SU-DHL-6 (cell line): Measurements from ENCODE around the gene CLDN16.

ENCODE experiments used
- H2AFZ ChIP-seq: fragments of 200-600 bp; sonication (generic); 2 replicates; pipeline ENCODE4 v1.6.1; 2014; ENCODE audit warnings: low read depth, mild to moderate bottlenecking, moderate library complexity, mixed read lengths, antibody characterized with exemption, low read length; ENCODE audit not compliant: severe bottlenecking
- H3F3A ChIP-seq: fragments of 200-600 bp; shearing (Covaris generic); 2 replicates; pipeline ENCODE4 v1.6.0; 2016; ENCODE audit warnings: antibody characterized with exemption, mild to moderate bottlenecking; ENCODE audit not compliant: insufficient read depth
- H3K27ac ChIP-seq: fragments of 200-600 bp; sonication (generic); 2 replicates; pipeline ENCODE4 v1.5.1; 2016; ENCODE audit warnings: low read depth, mild to moderate bottlenecking, low read length, moderate library complexity, mixed read lengths
- H3K27me3 ChIP-seq: fragments of 200-600 bp; sonication (generic), shearing (Covaris generic); 2 replicates; pipeline ENCODE4 v1.6.0; 2014; ENCODE audit warnings: mild to moderate bottlenecking, low read length
- H3K36me3 ChIP-seq: fragments of 200-600 bp; sonication (generic); 2 replicates; pipeline ENCODE4 v1.6.1; 2014; ENCODE audit warnings: mild to moderate bottlenecking, low read length, mixed read lengths
- H3K4me2 ChIP-seq: fragments of 300-600, 200-600 bp; shearing (Covaris generic), sonication (generic); 2 replicates; pipeline ENCODE4 v1.6.0; 2014; ENCODE audit warnings: low read length, low read depth, mild to moderate bottlenecking; ENCODE audit not compliant: poor library complexity, severe bottlenecking
- H3K4me3 ChIP-seq: fragments of 200-600 bp; sonication (generic); 2 replicates; pipeline ENCODE4 v1.5.1; 2014; ENCODE audit warnings: antibody characterized with exemption, low read length, mild to moderate bottlenecking, mixed read lengths; ENCODE audit not compliant: insufficient read depth, poor library complexity, severe bottlenecking
- H3K79me2 ChIP-seq: fragments of 200-600 bp; sonication (generic); 2 replicates; pipeline ENCODE4 v1.6.1; 2014; ENCODE audit warnings: mild to moderate bottlenecking, low read length, moderate library complexity; ENCODE audit not compliant: insufficient read depth
- H3K9ac ChIP-seq: fragments of 200-600 bp; sonication (generic); 2 replicates; pipeline ENCODE4 v1.7.0; 2014; ENCODE audit warnings: mild to moderate bottlenecking, low read length
- H3K9me2 ChIP-seq: fragments of 200-600 bp; sonication (generic); replicated peaks from 2 replicates; pipeline ENCODE4 v1.6.1; 2014; ENCODE audit warnings: low read length; ENCODE audit not compliant: insufficient read depth
- H3K9me3 ChIP-seq: fragments of 200-600 bp; sonication (generic); 2 replicates; pipeline ENCODE4 v1.6.1; 2014; ENCODE audit warnings: low read length, mixed read lengths; ENCODE audit not compliant: insufficient read depth
- H4K20me1 ChIP-seq: fragments of 200-600 bp; sonication (generic); 2 replicates; pipeline ENCODE4 v1.6.1; 2014; ENCODE audit warnings: low read depth, mild to moderate bottlenecking, antibody characterized with exemption, low read length, moderate library complexity, mixed read lengths
- EZH2phosphoT487 ChIP-seq: fragments of 200-600 bp; sonication (generic), shearing (Covaris generic); conservative IDR thresholded peaks from 2 replicates; pipeline ENCODE4 v1.6.1; 2018; ENCODE audit warnings: mild to moderate bottlenecking, antibody characterized with exemption, low read length, moderate library complexity, mixed read lengths
- TF ChIP-seq, protein P1 (sequence below): fragments of 200-600 bp; sonication (generic); IDR thresholded peaks from one replicate; pipeline ENCODE4 v1.5.1; 2017; ENCODE audit warnings: antibody characterized with exemption, mild to moderate bottlenecking, low read length, moderate library complexity; ENCODE audit not compliant: insufficient read depth, poor library complexity, severe bottlenecking

CLDN16 gene

GRCh38 chr3:190385731-190386688, 2.0 kb upstream of the CLDN16 start:
- TF ChIP-seq, protein P1, sequence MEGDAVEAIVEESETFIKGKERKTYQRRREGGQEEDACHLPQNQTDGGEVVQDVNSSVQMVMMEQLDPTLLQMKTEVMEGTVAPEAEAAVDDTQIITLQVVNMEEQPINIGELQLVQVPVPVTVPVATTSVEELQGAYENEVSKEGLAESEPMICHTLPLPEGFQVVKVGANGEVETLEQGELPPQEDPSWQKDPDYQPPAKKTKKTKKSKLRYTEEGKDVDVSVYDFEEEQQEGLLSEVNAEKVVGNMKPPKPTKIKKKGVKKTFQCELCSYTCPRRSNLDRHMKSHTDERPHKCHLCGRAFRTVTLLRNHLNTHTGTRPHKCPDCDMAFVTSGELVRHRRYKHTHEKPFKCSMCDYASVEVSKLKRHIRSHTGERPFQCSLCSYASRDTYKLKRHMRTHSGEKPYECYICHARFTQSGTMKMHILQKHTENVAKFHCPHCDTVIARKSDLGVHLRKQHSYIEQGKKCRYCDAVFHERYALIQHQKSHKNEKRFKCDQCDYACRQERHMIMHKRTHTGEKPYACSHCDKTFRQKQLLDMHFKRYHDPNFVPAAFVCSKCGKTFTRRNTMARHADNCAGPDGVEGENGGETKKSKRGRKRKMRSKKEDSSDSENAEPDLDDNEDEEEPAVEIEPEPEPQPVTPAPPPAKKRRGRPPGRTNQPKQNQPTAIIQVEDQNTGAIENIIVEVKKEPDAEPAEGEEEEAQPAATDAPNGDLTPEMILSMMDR, result no peak
- no peak for TF ChIP-seq EZH2phosphoT487
- H3K4me3 ChIP-seq, result no peak overlapping the region
- no peak overlapping the region for H2AFZ ChIP-seq
- H3F3A ChIP-seq, result no peaks in the 10 kb centered on the region
- H3K27me3 ChIP-seq, result no peaks in the 10 kb centered on the region
- H3K36me3 ChIP-seq, result no peaks in the 10 kb centered on the region
- H3K27ac ChIP-seq, result no peak overlapping the region
- H4K20me1 ChIP-seq, result no peaks in the 10 kb centered on the region
- no peaks in the 10 kb centered on the region for H3K9me3 ChIP-seq
- H3K9me2 ChIP-seq, result no peaks in the 10 kb centered on the region
- H3K79me2 ChIP-seq, result no peaks in the 10 kb centered on the region
- no peak overlapping the region for H3K9ac ChIP-seq
- H3K4me2 ChIP-seq, result no peak overlapping the region

DNA sequence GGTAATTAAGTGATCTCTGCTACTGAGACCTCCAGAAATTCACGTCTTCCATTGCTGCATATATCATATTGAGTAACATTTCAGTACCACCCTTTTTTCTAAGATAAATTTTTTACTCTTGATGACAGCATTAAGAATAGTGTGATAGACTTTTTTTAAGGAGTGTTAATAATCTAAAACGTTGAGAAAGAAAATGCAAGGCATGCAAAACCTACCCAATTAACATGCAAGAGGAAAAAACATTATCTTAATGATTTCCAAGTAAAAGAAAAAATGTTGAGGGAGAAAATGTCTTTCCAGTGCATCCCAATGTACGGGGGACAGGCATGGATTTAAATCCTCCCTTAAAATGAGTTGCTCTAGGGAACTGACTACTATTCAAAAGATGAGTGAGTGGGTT, 740 bp downstream of the CLDN16 start:
- Histone ChIP-seq H3K4me2 (no peak overlapping the region), H3K4me3 (no peak overlapping the region), H3K9ac (no peak overlapping the region), H4K20me1 (no peaks in the 10 kb centered on the region), H3K36me3 (no peaks in the 10 kb centered on the region), H3K9me3 (no peaks in the 10 kb centered on the region), H3K27ac (no peak overlapping the region), H3K9me2 (no peaks in the 10 kb centered on the region), H2AFZ (no peak overlapping the region), H3K27me3 (no peaks in the 10 kb centered on the region), H3F3A (no peaks in the 10 kb centered on the region), H3K79me2 (no peaks in the 10 kb centered on the region)
- no peak for TF ChIP-seq EZH2phosphoT487
- TF ChIP-seq, protein P1, result no peak

DNA sequence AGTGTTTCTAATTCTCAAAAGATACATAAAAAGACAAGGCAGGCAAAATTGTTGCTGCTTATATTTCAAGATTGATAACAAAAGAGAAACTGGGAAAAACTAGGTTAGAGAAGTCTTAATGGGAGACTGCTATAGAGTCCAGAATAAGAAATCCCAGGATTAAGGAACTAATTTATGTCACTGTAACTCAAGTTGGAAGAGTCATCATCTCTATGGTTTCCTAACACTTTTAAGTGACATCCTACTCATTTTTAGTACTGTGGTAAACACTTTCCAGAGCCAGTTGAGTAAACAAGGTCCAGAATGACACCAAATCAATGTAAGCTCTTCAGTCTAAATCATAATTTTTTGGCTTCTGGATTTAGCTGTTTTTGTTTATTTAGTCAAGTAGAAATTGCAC, 8.0 kb downstream of the CLDN16 start:
- Histone ChIP-seq H3K9me2 (no peaks in the 10 kb centered on the region), H4K20me1 (no peaks in the 10 kb centered on the region), H3F3A (no peaks in the 10 kb centered on the region), H3K4me3 (no peak overlapping the region), H3K27ac (no peak overlapping the region), H3K9me3 (no peaks in the 10 kb centered on the region), H3K36me3 (no peaks in the 10 kb centered on the region), H2AFZ (no peak overlapping the region), H3K27me3 (no peaks in the 10 kb centered on the region), H3K79me2 (no peaks in the 10 kb centered on the region), H3K9ac (no peak overlapping the region), H3K4me2 (no peak overlapping the region)
- TF ChIP-seq, protein P1, result no peak
- no peak for TF ChIP-seq EZH2phosphoT487
